Adrenal gland (tissue), 19 donors: Measurements from ENCODE around the gene TPRG1L. TPM values are rescaled to one million over a fixed set of nuclear protein-coding genes. Genes with fewer than 3 reads are reported as not detected.
"Not testable (repeated sequence)": the region's sequence is repeated elsewhere in the genome, so short reads cannot be mapped to it uniquely, and the experiment has no call there.

Experiments
- DNase-seq, 7 donors: peaks; one replicate each; pipeline ENCODE4 v3.0.0-alpha.2; 2019 to 2020
- H3K27ac ChIP-seq, 5 donors: fragments of 200-600 bp; sonication (generic) in 4 of 5; 1 replicate in 3 of 5; 2 replicates in 2 of 5; pipeline versions ENCODE4 v1.5.1 to v1.8.0; 2016 to 2020; ENCODE audit warnings: mild to moderate bottlenecking in 1 of 5
- H3K27me3 ChIP-seq: fragments of 200-600 bp; 2 replicates; pipeline ENCODE4 v1.8.0; 2021
- H3K36me3 ChIP-seq, 2 donors: fragments of 200-600 bp; replicated peaks in 1 of 2; 1 replicate in 1 of 2; 2 replicates in 1 of 2; pipeline versions ENCODE4 v1.5.1 to v1.8.0; 2018 to 2022
- H3K4me1 ChIP-seq, 2 donors: fragments of 200-600 bp; replicated peaks in 1 of 2; 1 replicate in 1 of 2; 2 replicates in 1 of 2; pipeline versions ENCODE4 v1.5.1 to v1.8.0; 2018 to 2021
- H3K4me3 ChIP-seq, 4 donors: fragments of 200-600 bp; sonication (generic) in 3 of 4; one replicate each; pipeline ENCODE4 v1.5.1; 2016 to 2018
- H3K9me3 ChIP-seq, 3 donors: fragments of 200-600 bp; sonication (generic) in 1 of 3; replicated peaks in 1 of 3; 1 replicate in 2 of 3; 2 replicates in 1 of 3; pipeline versions ENCODE4 v1.5.1 to v1.8.0; 2016 to 2021
- CTCF ChIP-seq, 6 experiments: fragments of 450-650 bp in 4 of 6; fragments of 200-600 bp in 2 of 6; sonication (generic) in 1 of 6; IDR thresholded peaks; 1 replicate in 5 of 6; 2 replicates in 1 of 6; pipeline versions ENCODE4 v1.5.1 to v1.8.0; 2016 to 2021; ENCODE audit warnings: antibody characterized with exemption in 6 of 6, mild to moderate bottlenecking in 2 of 6, moderate library complexity in 1 of 6
- POLR2A ChIP-seq, 2 donors: fragments of 450-650 bp; IDR thresholded peaks; one replicate each; pipeline ENCODE4 v1.6.1; 2017; ENCODE audit warnings: antibody characterized with exemption in 2 of 2, mild to moderate bottlenecking in 2 of 2, moderate library complexity in 1 of 2
- WGBS, 4 donors: extraction: QIAGEN DNeasy Blood & Tissue Kit in 2 of 4; methylation state at CpG; one replicate each; pipeline versions ENCODE4 v1.1.5 to v1.1.7; 2013 to 2017; 5-methylcytosine and 5-hydroxymethylcytosine counted together
- intact Hi-C, 2 donors: fragments of 100-400 bp; cut with DNase I; formaldehyde crosslinking; loops; one replicate each; pipeline versions ENCODE4 v1.14.1 to v1.15.0; 2022 to 2023
- long read RNA-seq, 10 donors: library from polyadenylated mRNA in 3 of 10; unstranded in 2 of 10; stranded (forward) in 1 of 10; transcript quantifications; one replicate each; pipeline ENCODE4 v2.0.0 and lab custom pipeline, GENCODE V29; 2021 to 2026
- polyA plus RNA-seq, 3 donors: library from polyadenylated mRNA; stranded (reverse); fragments of 200-250 nt in 2 of 3; fragments of 350-450 nt in 1 of 3; fragmentation: Illumina TruSeq in 1 of 3; extraction: RNeasy Lipid Tissue Mini Kit (QIAGEN cat#74804) in 1 of 3; gene quantifications; one replicate each; pipeline ENCODE4 v1.2.3, GENCODE V29; 2013 to 2014
- total RNA-seq, 9 donors: library from RNA; depleted of rRNA in 4 of 9; stranded (reverse); fragments of >200 nt in 4 of 9; fragments of 120-200 nt in 1 of 9; fragmentation: NEBNext Ultra II Directional in 1 of 9; extraction: Animal tissue kit (Norgen Biotek cat#: 25700) in 1 of 9; gene quantifications; one replicate each; pipeline versions ENCODE4 v1.1.0 to v1.2.4, GENCODE V29; 2013 to 2023
- donor health status: healthy with polysubstance abuse.
- donor health status: Bipolar disorder and iron deficiency.
- donor health status: DM: yes; HTN: yes; CAD: no.
- donor health status: DM: no; HTN: no; CAD: no.
- donor health status: DM: no; HTN: no; CAD: no.
- donor health status: DM: yes; HTN: yes; CAD: no.

The TPRG1L gene
- total RNA-seq, result 10 to 100 TPM; 21.6 to 52.1 (median 41.6) TPM
- 10 to 100 TPM; 15.8 to 49.7 (median 20.6) TPM for polyA plus RNA-seq
- long read RNA-seq, donor 1, transcript TPRG1L-202 (5 exons, 2,414 nt), result major isoform, 30 of 30 reads
- long read RNA-seq, donor 1, partial matches to known transcripts, result 0 of 30 reads
- long read RNA-seq, donor 1, other reads (novel, unspliced or antisense), result 0 of 30 reads
- long read RNA-seq, donor 2, transcript TPRG1L-202 (5 exons, 2,414 nt), result major isoform, 16 of 16 reads
- long read RNA-seq, donor 2, partial matches to known transcripts, result 0 of 16 reads
- long read RNA-seq, donor 2, other reads (novel, unspliced or antisense), result 0 of 16 reads
- long read RNA-seq, donor 3, transcript TPRG1L-202 (5 exons, 2,414 nt), result major isoform, 25 of 49 reads
- long read RNA-seq, donor 3, partial matches to known transcripts, result 24 of 49 reads
- long read RNA-seq, donor 3, other reads (novel, unspliced or antisense), result 0 of 49 reads
- long read RNA-seq, donor 4, partial matches to known transcripts, result 5 of 5 reads
- long read RNA-seq, donor 4, other reads (novel, unspliced or antisense), result 0 of 5 reads
- long read RNA-seq, donor 5, transcript TPRG1L-202 (5 exons, 2,414 nt), result major isoform, 160 of 174 reads
- long read RNA-seq, donor 5, partial matches to known transcripts, result 11 of 174 reads
- long read RNA-seq, donor 5, other reads (novel, unspliced or antisense), result 3 of 174 reads
- long read RNA-seq, donor 6, partial matches to known transcripts, result 12 of 12 reads
- long read RNA-seq, donor 6, other reads (novel, unspliced or antisense), result 0 of 12 reads
- long read RNA-seq, donor 7, transcript TPRG1L-202 (5 exons, 2,414 nt), result major isoform, 20 of 20 reads
- long read RNA-seq, donor 7, partial matches to known transcripts, result 0 of 20 reads
- long read RNA-seq, donor 7, other reads (novel, unspliced or antisense), result 0 of 20 reads
- long read RNA-seq, donor 8, transcript TPRG1L-202 (5 exons, 2,414 nt), result major isoform, 48 of 48 reads
- long read RNA-seq, donor 8, partial matches to known transcripts, result 0 of 48 reads
- long read RNA-seq, donor 8, other reads (novel, unspliced or antisense), result 0 of 48 reads
- long read RNA-seq, donor 9, transcript TPRG1L-202 (5 exons, 2,414 nt), result major isoform, 21 of 22 reads
- long read RNA-seq, donor 9, partial matches to known transcripts, result 0 of 22 reads
- long read RNA-seq, donor 9, other reads (novel, unspliced or antisense), result 0 of 22 reads
- long read RNA-seq, donor 10, transcript TPRG1L-202 (5 exons, 2,414 nt), result major isoform, 22 of 22 reads
- long read RNA-seq, donor 10, partial matches to known transcripts, result 0 of 22 reads
- long read RNA-seq, donor 10, other reads (novel, unspliced or antisense), result 0 of 22 reads

- 0 to 1% (median 1%) methylated on average over 27 to 108 of the region's 108 CpGs for WGBS, 4 donors
- Histone ChIP-seq H3K27me3 (no peaks in the 10 kb centered on the region), H3K9me3 (no peaks in the 10 kb centered on the region), H3K4me1 (peaks cover 15 to 32% of the 10 kb centered on the region in 2 donors), H3K4me3 (peak within 1 kb of the TSS; percentile 26 to 100 (median 50)), H3K27ac (peak within 1 kb of the TSS in 4 of 5 donors; percentile 52 to 97 (median 82)), H3K36me3 (peaks cover 0 to 23% of the 10 kb centered on the region in 2 donors)
- TF ChIP-seq POLR2A (IDR thresholded peaks at IDR 0.05) (peak in 1 of 2 donors; percentile 49), CTCF (IDR thresholded peaks at IDR 0.05) (peak in 1 of 6 experiments; percentile 8)
- DNase-seq, result peak; percentile 98 to 99 (median 98)
- intact Hi-C loops, result no loop called here
Measured at GRCh38 chr1:3624200-3625136, at the start of gene TPRG1L. Gene TPRG1L, plus strand, starts transcription at chr1:3625015. Its CDS starts 58 bp downstream, at chr1:3625073.

GRCh38 chr1:3575515-3575914 is 49.3 kb upstream of the TPRG1L start:
- H3K9me3 ChIP-seq, DNase-seq, H3K27me3 ChIP-seq, intact Hi-C loops, H3K36me3 ChIP-seq, H3K4me1 ChIP-seq, H3K27ac ChIP-seq, H3K4me3 ChIP-seq: not testable (repeated sequence)
- 77 to 90% (median 81%) methylated on average over 6 of the region's 6 CpGs for WGBS, 4 donors

DNA sequence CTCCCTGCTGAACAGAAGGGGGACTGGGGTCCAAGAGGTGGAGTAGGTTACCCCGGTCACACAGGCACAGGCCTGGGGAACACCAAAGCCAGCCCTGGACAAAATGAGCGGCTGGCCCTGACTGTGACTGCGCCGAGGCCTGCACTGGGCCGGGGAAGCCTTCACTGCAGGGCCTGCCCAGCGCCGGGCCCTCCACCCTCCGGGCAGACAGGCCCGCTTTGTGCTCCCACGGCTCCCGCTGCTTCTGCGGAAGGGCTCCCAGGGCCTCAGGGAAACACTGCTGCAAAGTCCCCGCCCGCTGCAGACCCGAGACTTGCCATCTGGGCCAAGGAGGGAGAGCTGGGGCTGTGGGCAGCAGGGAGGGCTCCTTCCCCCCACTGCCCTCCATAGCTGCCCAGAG is 48.8 kb upstream of the TPRG1L start:
- Histone ChIP-seq H3K4me3 (no peak overlapping the region), H3K27me3 (no peaks in the 10 kb centered on the region), H3K36me3 (no peaks in the 10 kb centered on the region), H3K9me3 (no peaks in the 10 kb centered on the region), H3K27ac (no peak overlapping the region), H3K4me1 (no peaks in the 10 kb centered on the region)
- WGBS, 4 donors, result 85 to 95% (median 91%) methylated on average over 3 to 15 of the region's 15 CpGs
- TF ChIP-seq CTCF (IDR thresholded peaks at IDR 0.05) (no peak), POLR2A (IDR thresholded peaks at IDR 0.05) (no peak)
- intact Hi-C loops, result no loop called here
- DNase-seq, result no peak

DNA sequence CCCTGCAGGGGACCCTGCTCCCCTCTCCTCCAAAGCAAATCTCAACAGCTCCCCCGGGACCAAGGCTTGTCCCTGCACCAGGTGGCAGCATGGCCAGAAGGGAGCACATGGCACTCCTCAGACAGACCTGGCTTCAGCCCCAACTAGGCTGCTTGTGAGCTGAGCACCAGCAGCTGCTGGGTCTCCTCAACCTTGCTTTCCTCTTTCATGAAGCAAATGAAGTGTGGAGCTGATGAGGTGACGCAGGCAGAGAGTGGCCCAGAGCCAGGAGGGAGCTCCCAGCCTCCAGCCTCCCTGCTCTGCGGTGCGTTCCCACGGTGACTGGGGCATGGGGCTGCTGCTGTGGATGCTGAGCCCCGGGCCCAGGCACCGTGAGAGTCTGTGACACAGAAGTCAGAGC is 47.5 kb upstream of the TPRG1L start:
- no peaks in the 10 kb centered on the region for H3K9me3 ChIP-seq
- TF ChIP-seq CTCF (IDR thresholded peaks at IDR 0.05) (no peak), POLR2A (IDR thresholded peaks at IDR 0.05) (no peak)
- H3K27me3 ChIP-seq, result no peaks in the 10 kb centered on the region
- H3K27ac ChIP-seq, result no peak overlapping the region
- no peak overlapping the region for H3K4me3 ChIP-seq
- no peaks in the 10 kb centered on the region for H3K4me1 ChIP-seq
- no peaks in the 10 kb centered on the region for H3K36me3 ChIP-seq
- intact Hi-C loops, result no loop called here
- 40 to 73% (median 55%) methylated on average over 1 to 7 of the region's 7 CpGs; no CpG with 5 or more reads in 1 of the 4 donors for WGBS, 4 donors
- peak in 1 of 7 donors; percentile 57 for DNase-seq
